ENCODE data around the gene MRPL54. TPM values are rescaled to one million over a fixed set of nuclear protein-coding genes. Genes with fewer than 3 reads are reported as not detected.
A peak's percentile ranks its signal among the peaks of the same experiment; 100 is the strongest.
"Not testable (repeated sequence)": the region's sequence is repeated elsewhere in the genome, so short reads cannot be mapped to it uniquely, and the experiment has no call there.

Gene MRPL54
- total RNA-seq, 1 donor from 2014 or later, result 52.4 TPM

DNA sequence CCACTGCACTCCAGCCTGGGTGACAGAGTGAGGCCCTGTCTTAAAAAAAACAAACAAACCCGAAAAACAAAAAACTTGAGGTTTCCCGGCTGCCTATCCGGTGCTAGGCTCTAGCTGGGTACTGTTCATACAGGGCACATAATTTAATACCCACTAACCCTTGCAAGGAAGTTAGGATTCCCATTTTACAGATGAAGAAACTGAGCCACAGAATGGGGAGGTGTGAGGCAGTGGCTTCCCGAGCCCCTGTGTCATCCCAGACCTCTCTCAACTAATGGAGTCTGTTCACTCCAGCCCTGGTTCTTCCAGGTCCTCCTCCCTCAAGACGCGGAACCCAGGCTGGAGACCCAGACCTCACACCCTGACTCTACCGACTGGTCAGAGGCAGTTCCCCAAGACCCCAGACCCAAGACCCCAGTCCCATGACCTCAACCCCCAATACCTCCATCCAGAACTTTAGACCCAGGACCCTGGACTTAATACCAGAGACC, 1.6 kb upstream of the MRPL54 start:
- Mint-ChIP-seq H3K27ac (ENCODE audit: unreplicated experiment) (peak overlapping the region; percentile 94), H3K27me3 (ENCODE audit: low read depth) (no peaks in the 10 kb centered on the region), H3K9me3 (ENCODE audit: low read depth) (no peaks in the 10 kb centered on the region), H3K36me3 (ENCODE audit: low read depth) (no peaks in the 10 kb centered on the region), H3K4me1 (ENCODE audit: low read depth) (peaks cover 28% of the 10 kb centered on the region), H3K4me3 (ENCODE audit: unreplicated experiment) (peak overlapping the region; percentile 100)
- DNase-seq (ENCODE audit: low spot score), result no peak
- TF ChIP-seq, protein P1, sequence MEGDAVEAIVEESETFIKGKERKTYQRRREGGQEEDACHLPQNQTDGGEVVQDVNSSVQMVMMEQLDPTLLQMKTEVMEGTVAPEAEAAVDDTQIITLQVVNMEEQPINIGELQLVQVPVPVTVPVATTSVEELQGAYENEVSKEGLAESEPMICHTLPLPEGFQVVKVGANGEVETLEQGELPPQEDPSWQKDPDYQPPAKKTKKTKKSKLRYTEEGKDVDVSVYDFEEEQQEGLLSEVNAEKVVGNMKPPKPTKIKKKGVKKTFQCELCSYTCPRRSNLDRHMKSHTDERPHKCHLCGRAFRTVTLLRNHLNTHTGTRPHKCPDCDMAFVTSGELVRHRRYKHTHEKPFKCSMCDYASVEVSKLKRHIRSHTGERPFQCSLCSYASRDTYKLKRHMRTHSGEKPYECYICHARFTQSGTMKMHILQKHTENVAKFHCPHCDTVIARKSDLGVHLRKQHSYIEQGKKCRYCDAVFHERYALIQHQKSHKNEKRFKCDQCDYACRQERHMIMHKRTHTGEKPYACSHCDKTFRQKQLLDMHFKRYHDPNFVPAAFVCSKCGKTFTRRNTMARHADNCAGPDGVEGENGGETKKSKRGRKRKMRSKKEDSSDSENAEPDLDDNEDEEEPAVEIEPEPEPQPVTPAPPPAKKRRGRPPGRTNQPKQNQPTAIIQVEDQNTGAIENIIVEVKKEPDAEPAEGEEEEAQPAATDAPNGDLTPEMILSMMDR (IDR thresholded peaks at IDR 0.05), result no peak

DNA sequence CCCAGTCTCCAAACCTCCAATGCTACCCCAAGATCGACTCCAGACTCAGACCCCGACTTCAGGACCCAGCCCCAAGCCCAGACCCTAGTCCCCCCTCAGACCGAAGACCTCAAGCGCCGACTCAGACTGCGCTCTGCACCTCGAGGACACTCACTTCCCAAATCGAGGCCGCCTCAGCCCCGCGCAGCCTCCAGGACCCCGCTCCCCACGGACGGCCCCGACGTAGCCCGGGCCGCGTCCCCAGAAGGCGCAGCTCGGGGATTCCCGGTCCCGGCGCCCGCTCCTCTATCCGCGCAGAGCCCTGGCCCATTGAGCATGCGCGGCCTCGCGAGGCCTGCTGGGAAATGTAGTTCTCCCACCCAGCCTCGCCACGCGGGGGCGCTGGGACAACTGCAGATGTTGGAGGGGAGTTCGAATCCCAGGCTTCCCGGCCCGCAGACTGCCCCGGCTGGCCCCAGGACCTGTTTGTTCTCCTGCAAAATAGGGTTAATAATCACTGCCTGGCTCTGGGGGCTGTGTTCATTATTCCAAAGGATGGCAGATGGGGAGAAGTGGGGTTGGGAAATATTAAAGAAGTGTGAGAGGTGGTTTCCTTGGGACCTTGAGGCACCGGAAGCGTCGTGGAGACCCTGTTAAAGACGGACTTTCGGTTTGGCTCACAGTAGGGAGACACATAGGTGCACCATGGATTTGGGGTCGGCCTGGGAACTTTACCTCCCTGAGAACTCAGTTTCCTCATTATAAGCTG, 926 bp upstream of the MRPL54 start, which contains the start of gene APBA3:
Gene APBA3 (minus strand): TSS at position 311 of the 748 bp plus-strand sequence. CDS start 1,428 bp downstream, outside the sequence.
- peaks cover 28% of the 10 kb centered on the region for H3K4me1 Mint-ChIP-seq (ENCODE audit: low read depth)
- no peaks in the 10 kb centered on the region for H3K27me3 Mint-ChIP-seq (ENCODE audit: low read depth)
- no peaks in the 10 kb centered on the region for H3K9me3 Mint-ChIP-seq (ENCODE audit: low read depth)
- TF ChIP-seq, protein P1 (IDR thresholded peaks at IDR 0.05), result peak; percentile 86
- H3K27ac Mint-ChIP-seq (ENCODE audit: unreplicated experiment), result peak within 1 kb of the TSS; percentile 99
- peak; percentile 96 for DNase-seq (ENCODE audit: low spot score)
- H3K36me3 Mint-ChIP-seq (ENCODE audit: low read depth), result peaks cover 3% of the 10 kb centered on the region
- H3K4me3 Mint-ChIP-seq (ENCODE audit: unreplicated experiment), result peak within 1 kb of the TSS; percentile 100

DNA sequence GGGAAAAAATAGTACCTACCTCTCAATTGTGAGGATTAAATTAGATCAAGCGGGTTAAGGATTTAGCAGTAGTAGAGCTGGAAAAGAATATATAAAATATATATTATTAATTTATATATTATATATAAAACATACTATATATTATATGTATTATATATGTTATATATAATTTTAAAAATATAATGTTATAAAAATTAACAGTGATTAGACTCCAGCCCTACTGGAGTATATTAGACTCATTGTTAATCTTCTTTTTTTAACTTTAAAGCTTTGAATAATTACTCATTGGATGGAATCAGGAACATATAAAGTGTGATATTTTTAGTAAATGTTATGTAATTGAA, 380 bp upstream of the MRPL54 start:
- Mint-ChIP-seq H3K27ac (ENCODE audit: unreplicated experiment) (peak overlapping the region; percentile 99), H3K9me3 (ENCODE audit: low read depth) (no peaks in the 10 kb centered on the region), H3K4me3 (ENCODE audit: unreplicated experiment) (peak overlapping the region; percentile 100), H3K4me1 (ENCODE audit: low read depth) (peaks cover 28% of the 10 kb centered on the region), H3K27me3 (ENCODE audit: low read depth) (no peaks in the 10 kb centered on the region), H3K36me3 (ENCODE audit: low read depth) (peaks cover 6% of the 10 kb centered on the region)
- TF ChIP-seq, protein P1 (IDR thresholded peaks at IDR 0.05), result no peak
- no peak for DNase-seq (ENCODE audit: low spot score)

DNA sequence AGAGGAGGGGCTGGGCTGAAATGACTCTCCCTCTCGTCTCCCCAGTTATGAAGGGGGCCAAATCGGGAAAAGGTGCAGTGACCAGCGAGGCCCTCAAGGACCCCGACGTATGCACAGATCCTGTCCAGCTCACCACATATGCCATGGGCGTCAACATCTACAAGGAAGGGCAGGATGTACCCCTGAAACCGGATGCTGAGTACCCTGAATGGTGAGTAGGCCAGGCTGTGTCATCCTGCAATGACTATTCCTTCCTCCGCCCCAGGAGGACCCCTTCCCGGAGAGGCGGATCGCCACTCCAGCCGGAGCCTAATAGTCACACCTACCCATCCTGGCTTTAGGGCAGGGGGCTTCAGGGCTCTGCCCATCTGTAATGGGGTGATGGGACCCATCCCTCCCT, 2.6 kb downstream of the MRPL54 start:
- Mint-ChIP-seq H3K4me3 (ENCODE audit: unreplicated experiment) (no peak overlapping the region), H3K9me3 (ENCODE audit: low read depth) (no peaks in the 10 kb centered on the region), H3K4me1 (ENCODE audit: low read depth) (peaks cover 24% of the 10 kb centered on the region), H3K27ac (ENCODE audit: unreplicated experiment) (no peak overlapping the region), H3K27me3 (ENCODE audit: low read depth) (no peaks in the 10 kb centered on the region), H3K36me3 (ENCODE audit: low read depth) (peaks cover 8% of the 10 kb centered on the region)
- TF ChIP-seq, protein P1 (IDR thresholded peaks at IDR 0.05), result no peak
- no peak for DNase-seq (ENCODE audit: low spot score)

DNA sequence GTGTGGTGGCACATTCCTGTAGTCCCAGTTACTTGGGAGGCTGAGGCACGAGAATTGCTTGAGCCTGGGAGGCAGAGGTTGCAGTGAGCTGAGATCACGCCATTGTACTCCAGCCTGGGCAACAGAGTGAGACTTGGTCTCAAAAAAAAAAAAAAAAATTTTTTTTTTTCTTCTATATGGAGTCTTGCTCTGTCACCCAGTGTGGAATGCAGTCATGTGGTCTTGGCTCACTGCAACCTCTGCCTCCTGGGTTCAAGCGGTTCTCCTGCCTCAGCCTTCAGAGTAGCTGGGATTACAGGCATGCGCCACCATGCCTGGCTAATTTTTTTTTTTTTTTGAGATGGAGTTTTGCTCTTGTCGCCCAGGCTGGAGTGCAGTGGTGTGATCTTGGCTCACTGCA, 3.3 kb downstream of the MRPL54 start:
- not testable (repeated sequence) for H3K36me3 Mint-ChIP-seq (ENCODE audit: low read depth); H3K9me3 Mint-ChIP-seq (ENCODE audit: low read depth); H3K27ac Mint-ChIP-seq (ENCODE audit: unreplicated experiment); H3K27me3 Mint-ChIP-seq (ENCODE audit: low read depth); DNase-seq (ENCODE audit: low spot score); H3K4me3 Mint-ChIP-seq (ENCODE audit: unreplicated experiment)
- H3K4me1 Mint-ChIP-seq (ENCODE audit: low read depth), result peaks cover 22% of the 10 kb centered on the region

DNA sequence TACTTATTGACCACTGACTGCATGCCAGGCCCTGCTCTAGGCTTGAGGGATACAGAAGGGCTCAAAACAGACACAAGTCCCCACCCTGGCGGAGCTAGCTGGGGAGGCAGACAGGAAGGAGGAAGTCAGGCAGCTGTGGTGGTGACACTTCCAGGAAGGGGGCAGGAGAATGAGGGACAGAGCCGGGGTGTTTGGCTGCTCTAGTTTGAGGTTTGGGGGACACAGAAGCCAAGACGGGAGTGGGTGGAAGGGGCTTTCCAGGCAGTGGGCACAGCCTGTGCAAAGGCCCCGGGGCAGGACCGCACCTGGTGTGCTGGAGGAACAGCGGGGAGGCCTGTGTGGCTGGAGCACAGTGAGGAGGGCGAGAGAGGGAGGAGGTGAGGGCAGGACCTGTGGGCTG, 4.0 kb downstream of the MRPL54 start:
- Mint-ChIP-seq H3K36me3 (ENCODE audit: low read depth) (peaks cover 8% of the 10 kb centered on the region), H3K27me3 (ENCODE audit: low read depth) (no peaks in the 10 kb centered on the region), H3K4me1 (ENCODE audit: low read depth) (peaks cover 15% of the 10 kb centered on the region), H3K9me3 (ENCODE audit: low read depth) (no peaks in the 10 kb centered on the region), H3K4me3 (ENCODE audit: unreplicated experiment) (no peak overlapping the region), H3K27ac (ENCODE audit: unreplicated experiment) (no peak overlapping the region)
- TF ChIP-seq, protein P1 (IDR thresholded peaks at IDR 0.05), result no peak
- no peak for DNase-seq (ENCODE audit: low spot score)
